Middle frontal gyrus (tissue), 1 donor: Measurements from ENCODE around the gene HCAR1.
"Not testable (repeated sequence)": the region's sequence is repeated elsewhere in the genome, so short reads cannot be mapped to it uniquely, and the experiment has no call there.

Experiments used
- DNase-seq: peaks from one replicate; pipeline ENCODE4 v3.0.0-alpha.2; 2015; ENCODE audit warnings: low spot score; ENCODE audit errors: extremely low spot score

The HCAR1 gene, protein sequence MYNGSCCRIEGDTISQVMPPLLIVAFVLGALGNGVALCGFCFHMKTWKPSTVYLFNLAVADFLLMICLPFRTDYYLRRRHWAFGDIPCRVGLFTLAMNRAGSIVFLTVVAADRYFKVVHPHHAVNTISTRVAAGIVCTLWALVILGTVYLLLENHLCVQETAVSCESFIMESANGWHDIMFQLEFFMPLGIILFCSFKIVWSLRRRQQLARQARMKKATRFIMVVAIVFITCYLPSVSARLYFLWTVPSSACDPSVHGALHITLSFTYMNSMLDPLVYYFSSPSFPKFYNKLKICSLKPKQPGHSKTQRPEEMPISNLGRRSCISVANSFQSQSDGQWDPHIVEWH

DNA sequence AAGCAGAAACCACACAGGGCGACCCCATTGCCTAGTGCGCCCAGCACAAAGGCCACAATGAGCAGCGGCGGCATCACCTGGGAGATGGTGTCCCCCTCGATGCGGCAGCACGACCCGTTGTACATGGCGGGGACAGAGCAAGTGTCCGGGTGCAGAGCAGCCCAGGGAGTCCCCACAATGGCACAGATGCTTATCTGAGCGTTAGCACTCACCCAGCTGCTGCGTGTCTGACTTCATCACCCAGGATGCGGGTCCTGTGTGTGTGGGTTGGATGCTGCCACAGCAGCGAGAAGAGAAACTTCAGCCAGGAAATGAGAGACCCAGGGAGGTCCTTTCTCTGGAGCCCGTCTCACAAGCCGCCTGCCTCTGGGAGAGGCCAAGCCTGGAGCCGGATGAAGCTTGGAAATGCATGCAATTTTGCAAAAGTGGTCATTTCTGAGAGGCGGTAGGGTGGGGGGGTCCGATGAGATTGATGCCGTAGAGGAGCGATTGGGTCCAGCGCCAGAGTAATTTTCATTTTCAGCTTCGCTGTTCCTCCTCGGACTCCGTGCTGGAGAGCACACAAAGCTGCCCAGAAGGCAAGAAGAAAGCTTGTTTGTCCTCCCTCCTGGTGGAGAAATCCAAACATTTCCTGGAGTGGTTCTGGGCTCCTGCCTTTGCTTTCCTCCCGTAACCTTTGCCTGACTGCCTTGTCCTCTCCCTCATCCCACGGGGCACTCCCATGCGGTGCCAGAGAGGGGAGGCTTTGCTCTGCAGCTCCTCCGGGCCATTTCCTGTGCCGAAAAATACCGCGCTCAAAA, at the start of gene HCAR1:
Gene HCAR1, minus strand, starts transcription at position 630 of the 800 bp plus-strand sequence. Its CDS starts 505 bp downstream, at position 125.
- DNase-seq = no peak

DNA sequence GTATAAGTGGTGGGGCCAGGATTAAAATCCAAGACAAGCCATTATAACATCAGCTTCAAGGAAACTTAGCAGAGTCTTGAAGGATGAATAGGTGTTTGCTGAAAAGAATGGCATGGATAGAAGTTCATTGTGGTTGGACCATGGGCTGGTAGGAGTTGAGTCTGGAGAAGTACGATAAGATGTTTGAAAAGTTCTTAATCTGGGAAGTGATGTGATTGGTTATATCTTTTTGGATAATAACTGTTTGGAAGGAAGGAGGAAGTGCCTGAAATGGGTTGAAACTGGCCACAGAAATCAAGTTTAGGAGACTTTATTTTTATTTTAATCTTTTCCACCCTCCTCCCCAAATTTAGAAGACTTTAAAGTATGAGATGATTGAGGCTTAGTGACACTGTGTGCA, 26.9 kb upstream of the HCAR1 start:
- no peak for DNase-seq

DNA sequence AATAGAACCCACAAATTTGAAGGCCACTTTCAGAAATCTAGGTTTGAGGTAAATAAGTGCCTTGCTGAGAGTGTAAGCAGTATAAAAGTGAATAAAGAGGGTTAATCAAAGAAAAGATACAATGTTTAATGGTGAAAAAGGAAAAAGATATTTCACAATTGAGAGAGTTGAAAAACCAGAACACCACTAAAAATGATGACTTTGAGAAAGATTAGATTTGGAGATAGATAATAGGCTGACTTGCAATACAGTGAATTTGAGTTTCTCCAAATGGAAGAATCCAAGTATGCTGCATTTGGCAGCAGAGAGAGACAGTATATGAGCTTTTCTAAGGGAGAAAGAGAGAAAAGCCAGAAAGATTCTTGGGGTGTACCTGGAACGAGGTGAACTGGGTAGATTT, 24.1 kb upstream of the HCAR1 start:
- no peak for DNase-seq

DNA sequence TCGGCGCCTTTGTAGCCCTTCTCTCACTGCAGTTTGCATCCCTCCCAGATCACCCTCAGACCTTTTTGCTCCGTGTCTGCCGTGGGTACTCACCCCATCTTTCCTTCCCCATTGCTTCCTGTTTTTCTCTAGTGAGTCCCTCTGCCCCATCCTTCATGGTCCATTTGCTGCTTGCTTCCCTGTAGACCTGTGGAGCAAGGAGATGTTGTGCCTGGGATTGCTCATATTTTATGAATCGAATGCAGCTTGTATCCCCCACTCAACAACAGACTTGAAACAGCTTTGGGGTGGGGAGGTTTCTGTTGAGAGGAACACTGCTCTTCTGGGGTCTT, 22.6 kb upstream of the HCAR1 start:
- DNase-seq = no peak

DNA sequence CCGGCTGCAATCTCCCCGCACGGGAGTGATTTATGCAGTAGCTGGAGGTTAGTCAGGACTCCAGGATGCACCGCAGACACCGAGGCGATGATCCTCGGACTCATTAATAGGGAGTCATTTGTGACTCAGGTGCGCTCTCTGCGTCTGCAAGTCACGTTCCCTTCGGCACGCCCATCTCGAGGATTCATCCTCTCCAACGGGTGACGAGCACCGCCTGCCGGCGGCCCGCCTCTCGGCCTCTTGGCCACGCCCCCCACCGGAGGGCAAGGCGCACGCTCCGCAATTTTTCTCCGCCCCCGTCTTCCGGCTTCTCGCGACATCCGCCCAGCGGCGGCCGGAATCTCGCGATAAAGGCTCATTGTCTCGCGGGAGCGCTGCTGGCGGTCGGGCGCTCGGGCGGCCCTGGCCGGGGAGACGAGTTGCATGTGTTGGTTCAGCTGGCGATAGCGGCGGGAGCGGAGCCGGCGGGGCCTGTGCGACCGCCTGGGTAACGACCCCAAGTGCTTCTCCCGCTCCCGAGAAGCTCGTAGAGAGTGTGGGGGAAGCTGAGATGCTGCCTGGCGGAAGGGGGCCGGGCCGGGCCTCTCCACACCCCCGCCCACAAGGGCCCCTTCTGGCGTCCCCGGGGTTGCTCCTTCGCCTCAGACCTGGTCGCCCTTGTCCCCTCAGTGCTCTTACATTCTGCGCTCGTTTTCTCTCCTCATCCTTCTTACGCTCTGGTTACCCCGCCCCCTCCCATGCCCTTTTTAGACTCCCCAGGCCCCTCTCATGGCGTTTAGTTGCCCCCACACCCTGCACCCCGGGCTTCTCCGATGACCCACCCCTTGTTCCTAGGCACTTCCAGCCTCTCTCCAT, 22.0 kb upstream of the HCAR1 start, which contains the start of gene DENR:
Gene DENR, plus strand, starts transcription at position 361 of the 855 bp plus-strand sequence. CDS start 878 bp downstream, outside the sequence.
- DNase-seq = peak; percentile 97

DNA sequence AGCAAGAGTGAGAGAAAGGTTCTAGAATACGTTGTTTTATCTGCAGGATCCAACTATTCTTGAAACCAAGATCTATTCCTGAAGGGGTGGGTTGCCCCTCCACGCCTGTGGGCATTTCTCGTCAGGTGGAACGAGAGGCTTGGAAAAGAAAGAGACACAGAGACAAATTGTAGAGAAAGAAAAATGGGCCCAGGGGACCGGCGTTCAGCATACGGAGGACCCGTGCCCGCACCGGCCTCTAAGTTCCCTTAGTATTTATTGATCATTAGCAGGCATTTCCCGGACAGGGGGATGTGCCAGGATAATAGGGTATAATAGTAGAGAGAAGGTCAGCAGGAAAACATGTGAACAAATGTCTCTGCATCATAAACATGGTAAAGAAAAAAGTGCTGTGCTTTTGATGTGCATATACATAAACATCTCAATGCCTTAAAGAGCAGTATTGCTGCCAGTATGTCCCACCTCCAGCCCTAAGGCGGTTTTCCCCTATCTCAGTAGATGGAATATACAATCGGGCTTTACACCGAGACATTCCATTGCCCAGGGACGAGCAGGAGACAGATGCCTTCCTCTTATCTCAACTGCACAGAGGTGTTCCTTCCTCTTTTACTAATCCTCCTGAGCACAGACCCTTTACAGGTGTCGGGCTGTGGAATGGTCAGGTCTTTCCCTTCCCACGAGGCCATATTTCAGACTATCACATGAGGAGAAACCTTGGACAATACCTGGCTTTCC, 20.3 kb upstream of the HCAR1 start:
- DNase-seq = not testable (repeated sequence)

DNA sequence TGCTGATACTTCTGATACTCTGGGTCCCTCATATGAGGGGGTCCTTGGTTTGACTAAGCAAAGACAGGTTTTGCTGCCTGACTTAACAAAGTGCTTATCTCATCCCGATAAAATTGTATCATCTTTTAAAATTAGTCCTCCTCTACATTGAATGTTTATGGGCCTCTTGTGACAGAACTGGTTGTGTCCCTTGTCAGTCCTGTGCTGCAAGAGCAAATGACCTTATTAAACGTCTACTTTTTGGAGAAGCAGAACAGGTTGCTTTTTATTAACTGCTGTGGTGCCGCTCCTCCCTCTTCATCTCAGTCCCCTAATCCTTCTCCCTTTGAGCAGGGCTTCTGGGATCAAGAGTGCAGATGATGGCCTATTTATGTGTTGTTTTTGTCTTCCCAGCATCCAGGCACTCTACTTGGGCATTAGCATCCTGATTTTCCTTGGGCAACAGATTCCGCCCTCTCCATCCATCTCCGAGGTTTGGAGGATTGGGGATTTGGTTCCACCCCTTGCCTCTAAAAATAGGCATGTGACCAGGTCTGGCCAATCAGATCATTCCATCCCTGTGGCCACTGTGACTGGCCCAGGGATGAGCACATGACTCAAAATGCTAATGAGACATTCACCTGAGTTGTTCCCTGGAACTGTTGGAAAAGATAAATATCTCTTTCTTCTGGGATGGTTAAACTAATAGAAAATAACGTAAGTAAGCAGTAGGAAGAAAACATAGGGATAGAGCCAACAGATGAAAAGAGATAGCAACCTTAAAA, 19.1 kb upstream of the HCAR1 start:
- DNase-seq = no peak

DNA sequence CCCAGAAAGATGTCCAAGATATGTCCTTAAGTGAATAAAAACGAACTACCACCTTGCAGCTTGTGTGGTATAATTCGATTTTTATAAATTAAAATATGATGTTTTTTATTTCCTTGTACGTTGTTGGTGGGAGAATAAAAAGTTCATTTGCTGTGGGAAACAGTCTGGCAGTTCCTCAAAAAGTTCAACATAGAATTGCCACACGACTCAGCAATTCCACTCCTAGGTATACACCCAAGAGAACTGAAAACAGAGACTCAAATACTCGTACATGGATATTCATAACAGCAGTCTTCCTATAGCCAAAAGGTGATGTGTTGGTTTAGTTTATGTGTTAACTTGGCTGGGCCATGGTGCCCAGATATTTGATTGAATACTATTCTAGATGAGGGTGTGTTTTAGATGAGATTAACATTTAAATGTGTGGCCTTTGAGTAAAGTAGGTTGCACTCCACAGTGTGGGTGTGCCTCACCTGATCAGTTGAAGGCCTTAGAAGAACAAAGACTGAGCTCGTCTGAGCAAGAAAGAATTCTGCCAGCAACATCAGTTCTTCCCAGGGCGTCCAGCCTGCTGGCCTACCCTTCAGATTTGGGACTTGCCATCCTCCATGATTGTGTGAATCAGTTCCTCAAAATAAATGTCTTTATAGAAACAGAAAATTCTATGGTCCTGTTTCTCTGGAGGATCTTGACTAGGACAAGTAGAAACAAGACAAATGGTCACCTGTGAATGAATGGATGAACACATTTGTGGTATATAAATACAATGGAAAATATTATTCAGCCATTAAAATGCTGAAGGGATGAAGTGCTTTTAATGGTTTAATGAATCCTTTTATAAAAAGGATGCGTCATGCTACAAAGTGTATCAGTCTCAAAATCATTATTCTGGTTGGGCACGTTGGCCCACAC, 16.8 kb upstream of the HCAR1 start:
- DNase-seq = no peak

DNA sequence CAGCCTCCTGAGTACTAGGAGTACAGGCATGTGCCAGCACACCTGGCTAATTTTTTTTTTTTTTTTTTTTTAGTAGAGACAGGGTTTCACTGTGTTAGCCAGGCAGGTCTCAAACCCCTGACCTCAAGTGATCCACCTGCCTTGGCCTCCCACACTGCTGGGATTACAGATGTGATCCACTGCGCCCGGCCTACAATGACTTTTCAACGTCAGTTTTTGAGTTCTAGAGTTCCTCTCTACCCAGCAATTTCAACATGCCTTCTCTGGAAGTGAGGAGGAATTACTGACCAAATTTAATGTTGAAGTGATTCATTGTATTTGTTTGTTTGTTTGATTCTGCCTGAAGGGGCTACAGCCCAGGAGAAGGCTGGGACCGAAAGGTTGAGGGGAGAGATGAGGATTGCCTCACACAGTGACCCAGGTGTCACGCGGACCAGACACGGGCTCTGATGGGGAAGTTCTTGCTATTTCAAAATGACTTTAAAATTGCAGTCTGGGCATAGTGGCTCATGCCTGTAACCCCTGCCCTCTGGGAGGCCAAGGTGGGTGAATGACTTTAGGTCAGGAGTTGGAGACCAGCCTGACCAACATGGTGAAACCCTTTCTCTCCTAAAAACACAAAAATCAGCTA, 13.4 kb upstream of the HCAR1 start:
- no peak for DNase-seq

DNA sequence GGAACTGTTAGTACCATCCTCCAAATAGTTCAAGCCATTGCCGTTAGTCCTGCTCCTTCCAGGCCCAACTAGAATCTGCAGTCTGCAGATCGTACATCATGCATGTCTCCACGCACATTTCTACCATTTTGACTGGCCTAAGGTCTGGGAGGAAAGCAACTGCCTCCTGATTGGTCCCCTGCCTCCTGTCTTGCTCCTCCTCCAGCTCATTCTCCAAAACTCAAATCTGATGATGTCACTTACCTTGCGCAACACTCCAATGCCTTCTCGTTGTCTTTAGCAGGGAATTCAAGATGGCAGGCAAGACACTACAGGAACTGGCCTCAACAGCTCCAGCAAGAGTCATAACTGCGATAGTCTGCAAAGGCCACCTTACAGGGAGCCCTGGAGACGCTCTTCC, 9.7 kb upstream of the HCAR1 start:
- no peak for DNase-seq

DNA sequence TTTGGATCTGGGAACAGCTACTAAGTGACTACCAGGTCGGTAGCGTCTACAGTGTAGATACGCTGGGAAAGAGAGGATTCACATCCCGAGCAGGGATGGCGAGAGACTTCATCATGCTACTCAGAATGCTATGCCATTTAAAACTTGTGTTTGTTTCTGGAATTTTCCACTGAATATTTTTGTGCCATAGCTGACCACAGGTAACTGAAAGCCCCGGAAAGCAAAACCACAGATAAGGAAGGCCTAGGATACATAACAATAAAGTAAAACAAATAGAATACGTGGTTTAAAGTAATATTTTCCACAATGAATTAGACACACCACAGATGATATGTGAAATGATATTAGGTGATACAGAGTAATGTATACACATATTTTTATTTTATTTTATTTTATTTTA, 7.9 kb upstream of the HCAR1 start:
- DNase-seq = no peak

DNA sequence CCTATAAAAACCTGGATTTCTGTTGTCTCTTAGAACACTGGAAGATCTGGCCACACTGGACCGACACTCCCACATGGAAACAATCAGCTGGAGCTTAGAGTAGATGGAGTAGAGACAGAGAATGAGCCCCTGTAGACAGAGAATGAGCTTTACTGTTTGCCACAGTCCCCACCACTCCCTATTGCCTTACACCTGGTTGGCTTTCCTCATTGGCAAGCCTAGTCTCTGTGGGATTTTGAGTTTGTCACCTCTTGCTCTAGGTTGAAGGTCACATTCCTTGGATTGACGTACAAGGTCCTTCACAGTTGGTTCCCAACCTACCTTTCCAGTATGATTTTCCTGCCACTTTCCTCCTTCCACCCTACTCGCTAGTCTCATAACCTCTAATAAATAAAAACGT, 2.0 kb upstream of the HCAR1 start:
- no peak for DNase-seq

DNA sequence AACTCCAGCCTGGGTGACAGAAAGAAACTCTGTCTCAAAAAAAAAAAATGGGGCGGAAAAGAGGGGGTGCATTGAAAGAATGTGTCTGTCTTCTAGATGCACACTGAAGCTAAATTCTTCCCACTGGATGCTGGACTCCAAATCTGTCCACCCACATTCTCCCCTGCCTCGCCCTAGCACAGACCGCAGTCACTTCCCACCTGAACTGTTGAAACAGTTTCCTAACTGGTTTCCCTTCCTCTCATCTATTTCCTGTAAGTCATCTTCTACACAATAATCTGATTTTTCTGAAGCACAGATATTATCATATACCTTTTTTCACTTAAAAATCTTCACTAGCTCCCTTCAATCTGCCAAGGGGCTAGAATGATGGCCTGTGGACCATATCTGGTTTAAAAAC, 1.5 kb upstream of the HCAR1 start:
- DNase-seq = no peak

DNA sequence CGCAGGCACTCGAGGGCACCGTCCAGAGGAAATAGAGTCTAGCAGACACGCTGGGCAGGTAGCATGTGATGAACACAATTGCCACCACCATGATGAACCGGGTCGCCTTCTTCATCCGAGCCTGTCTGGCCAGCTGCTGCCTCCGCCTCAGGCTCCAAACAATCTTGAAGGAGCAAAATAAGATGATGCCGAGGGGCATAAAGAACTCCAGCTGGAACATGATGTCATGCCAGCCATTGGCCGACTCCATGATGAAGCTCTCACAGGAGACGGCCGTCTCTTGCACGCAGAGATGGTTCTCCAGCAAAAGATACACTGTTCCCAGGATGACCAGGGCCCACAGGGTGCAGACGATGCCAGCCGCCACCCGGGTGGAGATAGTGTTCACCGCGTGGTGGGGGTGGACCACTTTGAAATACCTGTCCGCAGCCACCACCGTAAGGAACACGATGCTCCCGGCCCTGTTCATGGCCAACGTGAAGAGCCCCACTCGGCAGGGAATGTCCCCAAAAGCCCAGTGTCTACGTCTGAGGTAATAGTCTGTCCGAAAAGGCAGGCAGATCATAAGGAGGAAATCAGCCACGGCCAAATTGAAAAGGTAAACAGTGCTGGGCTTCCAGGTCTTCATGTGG, 945 bp downstream of the HCAR1 start:
- no peak for DNase-seq

DNA sequence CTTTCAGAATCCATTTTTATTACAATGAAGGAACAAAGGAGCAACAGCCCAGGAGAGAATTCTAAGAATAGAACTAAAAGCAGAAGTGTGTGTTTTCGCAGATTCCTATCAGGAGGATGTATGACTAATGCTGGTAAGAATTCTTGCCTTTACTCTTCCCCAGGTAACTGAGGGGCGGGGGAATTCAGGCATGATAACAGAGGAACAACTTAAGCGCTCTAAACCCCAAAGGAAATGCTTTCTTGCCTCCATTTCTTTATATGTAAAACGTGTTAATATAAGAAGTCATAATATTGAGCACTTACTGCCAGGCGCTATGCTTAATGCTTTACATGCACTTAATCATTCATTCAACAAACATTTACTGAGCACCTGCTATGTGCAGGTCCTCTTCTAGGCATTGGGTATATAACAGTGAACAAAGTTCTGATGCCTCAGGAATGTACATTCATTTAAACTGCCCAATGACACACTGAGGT, 4.5 kb downstream of the HCAR1 start:
- no peak for DNase-seq

DNA sequence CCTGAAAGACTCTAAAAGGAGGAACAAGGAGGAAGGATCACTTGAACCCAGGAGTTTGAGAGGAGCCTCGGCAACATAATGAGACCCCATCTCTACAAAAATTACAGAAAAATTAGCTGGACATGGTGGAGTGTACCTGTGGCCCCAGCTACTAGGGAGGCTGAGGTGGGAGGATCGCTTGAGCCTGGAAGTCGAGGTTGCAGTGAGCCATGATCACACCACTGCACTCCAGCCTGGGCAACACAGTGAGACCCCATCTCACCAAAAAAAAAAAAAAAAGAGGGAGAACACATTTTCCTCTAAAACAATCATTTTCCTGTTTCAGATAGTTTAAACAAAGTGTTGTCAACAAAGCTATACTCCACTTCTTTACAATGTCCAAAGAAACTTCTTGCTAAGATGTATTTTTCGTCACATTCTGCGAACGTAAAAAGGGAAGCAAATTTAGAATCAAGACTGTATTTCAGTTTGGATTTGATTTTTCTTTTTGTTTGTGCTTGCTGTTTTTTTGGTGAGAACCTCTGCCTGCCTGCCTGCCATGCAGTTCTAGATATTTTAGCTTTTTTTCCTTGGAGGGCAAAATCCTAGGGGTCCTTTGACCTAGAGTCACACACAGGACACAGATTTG, 5.1 kb downstream of the HCAR1 start:
- DNase-seq = no peak

DNA sequence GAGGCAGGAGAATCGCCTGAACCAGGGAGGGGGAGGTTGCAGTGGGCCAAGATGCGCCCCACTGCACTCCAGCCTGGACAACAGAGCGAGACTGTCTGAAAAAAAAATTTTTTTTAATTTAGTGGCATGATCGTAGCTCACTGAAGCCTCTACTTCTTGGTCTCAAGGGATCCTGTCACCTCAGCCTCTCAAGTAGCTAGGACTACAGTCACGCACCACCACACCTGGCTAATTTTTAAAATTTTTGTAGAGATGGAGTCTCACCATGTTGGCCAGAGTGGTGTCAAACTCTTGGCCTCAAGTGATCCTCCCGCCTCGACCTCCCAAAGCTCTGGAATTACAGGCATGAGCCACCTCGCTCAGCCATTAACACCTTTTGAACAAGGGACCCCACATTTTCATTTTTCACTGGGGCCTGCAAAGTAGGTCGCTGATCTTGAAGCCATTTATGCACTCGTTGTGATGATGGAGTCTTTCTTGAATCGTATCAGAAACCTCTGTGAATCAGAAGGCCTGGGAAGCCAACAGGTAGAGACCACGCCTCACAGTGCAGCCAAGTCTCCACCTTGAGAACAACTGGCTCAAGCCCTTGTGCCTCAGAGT, 5.9 kb downstream of the HCAR1 start:
- no peak for DNase-seq
